Measurements from ENCODE around the gene UFSP1.
"Not testable (repeated sequence)": the region's sequence is repeated elsewhere in the genome, so short reads cannot be mapped to it uniquely, and the experiment has no call there.

Gene UFSP1

GRCh38 chr7:100859856-100860255 lies 29.7 kb downstream of the UFSP1 start:
- Histone ChIP-seq H3K4me1 (ENCODE audit: control insufficient read depth, insufficient read depth, low read length, poor library complexity, severe bottlenecking) (no peaks in the 10 kb centered on the region), H3K36me3 (ENCODE audit: control insufficient read depth, insufficient read depth, low read length) (peaks cover 41% of the 10 kb centered on the region), H3K27ac (ENCODE audit: insufficient read depth, low read length, poor library complexity, severe bottlenecking) (no peak overlapping the region), H3K4me3 (ENCODE audit: insufficient read depth, low read depth, low read length, poor library complexity, severe bottlenecking) (no peak overlapping the region), H3K27me3 (replicated peaks; ENCODE audit: control insufficient read depth, insufficient read depth, low read length, poor library complexity, severe bottlenecking) (no peaks in the 10 kb centered on the region), H3K9me3 (ENCODE audit: control insufficient read depth, low read length) (no peaks in the 10 kb centered on the region)
- no peak for DNase-seq

DNA sequence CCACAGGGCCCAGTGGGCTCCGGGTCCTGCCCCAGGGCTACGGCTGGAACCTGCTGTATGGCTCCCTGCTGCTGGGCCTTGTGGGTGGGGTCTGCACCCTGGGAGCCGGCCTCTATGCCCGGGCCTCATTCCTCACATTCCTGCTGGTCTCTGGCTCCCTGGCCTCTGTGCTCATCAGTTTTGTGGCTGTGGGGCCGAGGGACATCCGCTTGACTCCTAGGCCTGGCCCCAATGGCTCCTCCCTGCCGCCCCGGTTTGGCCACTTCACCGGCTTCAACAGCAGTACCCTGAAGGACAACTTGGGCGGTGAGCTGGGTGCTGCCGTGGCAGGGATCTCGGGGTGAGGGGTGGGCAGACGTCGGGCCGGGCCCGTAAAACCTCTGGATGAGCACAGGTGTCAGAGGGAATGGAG lies 32.6 kb downstream of the UFSP1 start:
- Histone ChIP-seq H3K9me3 (ENCODE audit: control insufficient read depth, low read length) (no peaks in the 10 kb centered on the region), H3K27me3 (replicated peaks; ENCODE audit: control insufficient read depth, insufficient read depth, low read length, poor library complexity, severe bottlenecking) (no peaks in the 10 kb centered on the region), H3K36me3 (ENCODE audit: control insufficient read depth, insufficient read depth, low read length) (peaks cover 32% of the 10 kb centered on the region), H3K4me3 (ENCODE audit: insufficient read depth, low read depth, low read length, poor library complexity, severe bottlenecking) (no peak overlapping the region), H3K27ac (ENCODE audit: insufficient read depth, low read length, poor library complexity, severe bottlenecking) (no peak overlapping the region), H3K4me1 (ENCODE audit: control insufficient read depth, insufficient read depth, low read length, poor library complexity, severe bottlenecking) (peaks cover 8% of the 10 kb centered on the region)
- DNase-seq: no peak

DNA sequence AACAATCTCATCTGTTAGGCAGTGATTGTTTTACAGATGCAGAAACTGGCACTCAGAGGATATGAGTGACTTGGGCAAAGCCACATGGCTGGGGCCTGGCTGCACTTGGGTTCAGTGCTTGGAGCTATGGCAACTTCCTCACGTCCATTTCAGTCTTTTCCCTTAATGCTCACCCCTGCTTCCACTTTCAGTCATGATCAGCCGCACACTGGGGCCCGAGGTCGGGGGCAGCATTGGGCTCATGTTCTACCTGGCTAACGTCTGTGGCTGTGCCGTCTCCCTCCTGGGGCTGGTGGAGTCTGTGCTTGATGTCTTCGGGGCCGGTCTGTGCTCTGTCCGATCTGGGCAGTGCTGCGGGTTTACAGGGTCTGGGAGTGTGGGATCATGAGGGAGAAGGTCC lies 34.0 kb downstream of the UFSP1 start:
- H3K9me3 ChIP-seq (ENCODE audit: control insufficient read depth, low read length): no peaks in the 10 kb centered on the region
- peaks cover 13% of the 10 kb centered on the region for H3K4me1 ChIP-seq (ENCODE audit: control insufficient read depth, insufficient read depth, low read length, poor library complexity, severe bottlenecking)
- peaks cover 20% of the 10 kb centered on the region for H3K36me3 ChIP-seq (ENCODE audit: control insufficient read depth, insufficient read depth, low read length)

GRCh38 chr7:100854899-100855298 lies 34.6 kb downstream of the UFSP1 start:
- Histone ChIP-seq H3K36me3 (ENCODE audit: control insufficient read depth, insufficient read depth, low read length) (peaks cover 14% of the 10 kb centered on the region), H3K4me1 (ENCODE audit: control insufficient read depth, insufficient read depth, low read length, poor library complexity, severe bottlenecking) (peaks cover 13% of the 10 kb centered on the region)
- DNase-seq; H3K27ac ChIP-seq (ENCODE audit: insufficient read depth, low read length, poor library complexity, severe bottlenecking); H3K27me3 ChIP-seq (replicated peaks; ENCODE audit: control insufficient read depth, insufficient read depth, low read length, poor library complexity, severe bottlenecking); H3K9me3 ChIP-seq (ENCODE audit: control insufficient read depth, low read length); H3K4me3 ChIP-seq (ENCODE audit: insufficient read depth, low read depth, low read length, poor library complexity, severe bottlenecking): not testable (repeated sequence)

More for the DNA sequence above, 34.0 kb downstream of the UFSP1 start:
- H3K4me3 ChIP-seq (ENCODE audit: insufficient read depth, low read depth, low read length, poor library complexity, severe bottlenecking): no peak overlapping the region
- no peak overlapping the region for H3K27ac ChIP-seq (ENCODE audit: insufficient read depth, low read length, poor library complexity, severe bottlenecking)
- H3K27me3 ChIP-seq (replicated peaks; ENCODE audit: control insufficient read depth, insufficient read depth, low read length, poor library complexity, severe bottlenecking): no peaks in the 10 kb centered on the region
- DNase-seq: no peak

DNA sequence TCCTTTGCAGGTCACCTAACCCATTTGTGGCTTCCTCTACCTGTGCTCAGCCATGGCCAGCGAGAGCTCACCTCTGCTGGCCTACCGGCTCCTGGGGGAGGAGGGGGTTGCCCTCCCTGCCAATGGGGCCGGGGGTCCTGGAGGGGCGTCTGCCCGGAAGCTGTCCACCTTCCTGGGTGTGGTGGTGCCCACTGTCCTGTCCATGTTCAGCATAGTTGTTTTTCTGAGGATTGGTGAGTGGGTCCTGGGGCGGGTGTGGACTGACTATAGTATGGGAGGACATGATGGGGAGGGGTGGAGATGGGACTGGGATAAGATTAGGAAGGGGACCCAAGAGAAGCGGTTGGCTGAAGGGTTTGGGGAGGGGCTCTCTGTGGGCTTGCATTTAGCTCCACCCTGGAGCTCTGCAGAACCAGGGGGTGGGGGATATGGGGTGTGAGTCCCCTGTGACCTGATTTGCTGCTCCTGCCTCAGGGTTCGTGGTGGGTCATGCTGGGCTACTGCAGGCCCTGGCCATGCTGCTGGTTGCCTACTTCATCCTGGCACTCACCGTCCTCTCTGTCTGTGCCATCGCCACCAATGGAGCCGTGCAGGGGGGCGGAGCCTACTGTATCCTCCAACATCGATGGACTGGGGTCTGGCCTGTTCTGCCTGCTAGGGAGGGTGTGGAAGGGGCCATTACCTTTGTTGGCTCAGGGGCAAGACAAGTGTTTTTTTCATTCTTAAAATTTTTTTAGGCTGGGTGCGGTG lies 35.2 kb downstream of the UFSP1 start:
- H3K27me3 ChIP-seq (replicated peaks; ENCODE audit: control insufficient read depth, insufficient read depth, low read length, poor library complexity, severe bottlenecking): no peaks in the 10 kb centered on the region
- DNase-seq: no peak
- no peaks in the 10 kb centered on the region for H3K9me3 ChIP-seq (ENCODE audit: control insufficient read depth, low read length)
- H3K27ac ChIP-seq (ENCODE audit: insufficient read depth, low read length, poor library complexity, severe bottlenecking): no peak overlapping the region
- H3K4me1 ChIP-seq (ENCODE audit: control insufficient read depth, insufficient read depth, low read length, poor library complexity, severe bottlenecking): peaks cover 13% of the 10 kb centered on the region
- H3K36me3 ChIP-seq (ENCODE audit: control insufficient read depth, insufficient read depth, low read length): peaks cover 9% of the 10 kb centered on the region
- no peak overlapping the region for H3K4me3 ChIP-seq (ENCODE audit: insufficient read depth, low read depth, low read length, poor library complexity, severe bottlenecking)

DNA sequence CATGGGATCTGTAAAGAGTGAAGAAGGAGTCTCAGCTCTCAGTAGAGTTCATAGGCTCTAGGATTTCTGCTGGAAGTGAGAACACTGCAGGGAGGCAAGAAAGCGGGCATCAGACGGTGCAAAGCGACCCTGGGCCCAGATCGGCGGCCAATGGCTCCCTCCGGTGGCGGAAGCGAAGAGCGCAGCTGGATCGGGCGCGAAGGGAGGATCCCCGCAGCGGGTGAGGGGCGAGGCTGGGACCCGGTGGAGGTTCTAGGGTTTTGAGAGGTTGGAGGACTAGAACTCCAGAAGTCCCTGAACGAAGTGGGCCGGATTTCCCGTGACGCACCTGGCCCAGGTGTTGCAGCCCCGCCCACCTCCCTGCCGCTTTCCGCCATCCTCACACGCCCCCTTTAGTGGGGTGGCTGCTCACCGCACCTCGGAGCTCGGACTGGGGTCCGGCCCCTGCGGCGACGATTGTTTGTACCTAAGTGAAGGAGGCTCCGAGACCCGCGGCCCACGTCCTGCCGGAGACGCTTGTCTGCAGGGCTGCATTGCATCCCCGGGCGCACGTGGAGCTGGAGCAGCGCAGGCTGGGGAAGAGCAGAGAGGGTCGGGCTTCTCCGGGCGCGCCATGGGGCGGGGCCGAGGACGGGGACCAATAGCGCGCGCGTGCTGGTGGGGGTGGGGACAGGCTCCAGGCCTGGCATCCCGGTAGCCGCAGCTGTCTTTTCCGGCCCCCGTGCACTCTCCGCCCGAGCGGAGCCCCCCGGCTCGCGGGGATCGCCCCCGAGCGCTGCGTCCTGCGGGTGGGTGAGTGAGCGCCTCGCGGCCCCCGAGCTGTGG lies 37.3 kb downstream of the UFSP1 start, which contains the start of gene SLC12A9:
Gene SLC12A9 (plus strand): TSS at position 666 of the 825 bp plus-strand sequence. CDS start 1,485 bp downstream, outside the sequence.
- Histone ChIP-seq H3K27ac (ENCODE audit: insufficient read depth, low read length, poor library complexity, severe bottlenecking) (peak within 1 kb of the TSS; percentile 63), H3K9me3 (ENCODE audit: control insufficient read depth, low read length) (no peaks in the 10 kb centered on the region), H3K27me3 (replicated peaks; ENCODE audit: control insufficient read depth, insufficient read depth, low read length, poor library complexity, severe bottlenecking) (no peaks in the 10 kb centered on the region), H3K36me3 (ENCODE audit: control insufficient read depth, insufficient read depth, low read length) (no peaks in the 10 kb centered on the region), H3K4me3 (ENCODE audit: insufficient read depth, low read depth, low read length, poor library complexity, severe bottlenecking) (peak within 1 kb of the TSS; percentile 63), H3K4me1 (ENCODE audit: control insufficient read depth, insufficient read depth, low read length, poor library complexity, severe bottlenecking) (peaks cover 13% of the 10 kb centered on the region)
- peak; percentile 71 to 77 (median 77) for DNase-seq

GRCh38 chr7:100847360-100847759 lies 42.2 kb downstream of the UFSP1 start:
- Histone ChIP-seq H3K27me3 (replicated peaks; ENCODE audit: control insufficient read depth, insufficient read depth, low read length, poor library complexity, severe bottlenecking) (no peaks in the 10 kb centered on the region), H3K36me3 (ENCODE audit: control insufficient read depth, insufficient read depth, low read length) (no peaks in the 10 kb centered on the region), H3K4me1 (ENCODE audit: control insufficient read depth, insufficient read depth, low read length, poor library complexity, severe bottlenecking) (peaks cover 6% of the 10 kb centered on the region), H3K27ac (ENCODE audit: insufficient read depth, low read length, poor library complexity, severe bottlenecking) (no peak overlapping the region), H3K4me3 (ENCODE audit: insufficient read depth, low read depth, low read length, poor library complexity, severe bottlenecking) (no peak overlapping the region), H3K9me3 (ENCODE audit: control insufficient read depth, low read length) (no peaks in the 10 kb centered on the region)
- no peak for DNase-seq

GRCh38 chr7:100840470-100841100 lies 48.9 kb downstream of the UFSP1 start:
- Histone ChIP-seq H3K27me3 (replicated peaks; ENCODE audit: control insufficient read depth, insufficient read depth, low read length, poor library complexity, severe bottlenecking) (no peaks in the 10 kb centered on the region), H3K9me3 (ENCODE audit: control insufficient read depth, low read length) (no peaks in the 10 kb centered on the region), H3K4me1 (ENCODE audit: control insufficient read depth, insufficient read depth, low read length, poor library complexity, severe bottlenecking) (no peaks in the 10 kb centered on the region), H3K36me3 (ENCODE audit: control insufficient read depth, insufficient read depth, low read length) (no peaks in the 10 kb centered on the region), H3K4me3 (ENCODE audit: insufficient read depth, low read depth, low read length, poor library complexity, severe bottlenecking) (no peak overlapping the region), H3K27ac (ENCODE audit: insufficient read depth, low read length, poor library complexity, severe bottlenecking) (no peak overlapping the region)
- DNase-seq: no peak

DNA sequence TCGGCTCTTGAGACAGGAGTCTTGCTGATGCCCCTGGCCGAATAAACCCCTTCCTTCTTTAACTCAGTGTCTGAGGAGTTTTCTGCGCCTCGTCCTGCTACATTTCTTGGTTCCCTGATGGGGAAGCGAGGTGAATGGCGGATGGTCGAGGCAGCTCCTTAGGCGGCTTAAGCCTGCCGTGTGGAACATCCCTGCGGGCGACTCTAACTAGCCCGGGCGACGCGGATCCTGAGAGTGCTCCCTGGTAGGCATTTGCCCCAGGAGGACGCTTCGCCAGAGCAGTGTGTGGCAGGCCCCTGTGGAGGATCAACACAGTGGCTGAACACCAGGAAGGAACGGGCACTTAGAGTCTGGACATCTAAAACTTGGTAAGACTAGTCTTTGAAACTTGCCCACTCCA lies 50.2 kb downstream of the UFSP1 start:
- no peaks in the 10 kb centered on the region for H3K36me3 ChIP-seq (ENCODE audit: control insufficient read depth, insufficient read depth, low read length)
- no peaks in the 10 kb centered on the region for H3K27me3 ChIP-seq (replicated peaks; ENCODE audit: control insufficient read depth, insufficient read depth, low read length, poor library complexity, severe bottlenecking)
- no peak for DNase-seq
- no peaks in the 10 kb centered on the region for H3K4me1 ChIP-seq (ENCODE audit: control insufficient read depth, insufficient read depth, low read length, poor library complexity, severe bottlenecking)
- H3K27ac ChIP-seq (ENCODE audit: insufficient read depth, low read length, poor library complexity, severe bottlenecking): no peak overlapping the region
- H3K9me3 ChIP-seq (ENCODE audit: control insufficient read depth, low read length): no peaks in the 10 kb centered on the region
- H3K4me3 ChIP-seq (ENCODE audit: insufficient read depth, low read depth, low read length, poor library complexity, severe bottlenecking): no peak overlapping the region

All from effector memory CD4-positive, alpha-beta T cell (primary cell).